NK-92 treated with Interleukin-12 subunit alpha and Interleukin-12 subunit beta, amount 100 ng/mL, for 24 hours (cell line): ENCODE measurements around the gene ANAPC16.
"Not testable (repeated sequence)": the region's sequence is repeated elsewhere in the genome, so short reads cannot be mapped to it uniquely, and the experiment has no call there.

ENCODE experiments used
- DNase-seq: peaks from one replicate; lab custom pipeline; 2025; lab: John Stamatoyannopoulos, UW

The ANAPC16 gene

DNA sequence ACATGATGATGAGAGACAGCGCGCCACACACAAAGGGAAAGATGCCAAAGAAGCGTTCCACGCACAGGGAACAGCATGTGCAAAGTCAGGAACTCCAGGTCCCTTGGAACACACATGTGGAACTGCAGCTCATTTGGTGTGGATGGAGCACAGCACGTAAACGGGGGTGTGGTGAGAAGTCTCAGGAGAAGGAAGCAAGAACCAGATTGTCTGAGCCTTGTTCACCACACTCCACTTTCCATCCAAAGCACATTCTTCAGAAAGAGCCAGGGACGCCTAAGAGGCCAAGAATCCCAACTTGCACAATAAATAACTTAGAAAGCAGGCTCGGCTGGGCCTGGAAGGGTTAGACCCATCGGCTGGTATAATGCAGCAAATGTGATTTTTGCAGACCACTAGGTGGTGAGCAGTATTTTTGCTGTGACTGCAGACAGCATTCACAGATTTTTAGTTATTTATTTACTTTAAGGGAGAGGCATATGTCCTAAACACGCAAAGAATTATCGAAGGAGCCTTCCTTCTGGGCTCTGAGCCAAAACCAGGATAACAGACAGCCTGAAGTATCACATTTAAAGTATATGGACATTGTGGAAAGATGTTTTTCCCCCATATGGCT, 28.1 kb downstream of the ANAPC16 start:
- no peak for DNase-seq

DNA sequence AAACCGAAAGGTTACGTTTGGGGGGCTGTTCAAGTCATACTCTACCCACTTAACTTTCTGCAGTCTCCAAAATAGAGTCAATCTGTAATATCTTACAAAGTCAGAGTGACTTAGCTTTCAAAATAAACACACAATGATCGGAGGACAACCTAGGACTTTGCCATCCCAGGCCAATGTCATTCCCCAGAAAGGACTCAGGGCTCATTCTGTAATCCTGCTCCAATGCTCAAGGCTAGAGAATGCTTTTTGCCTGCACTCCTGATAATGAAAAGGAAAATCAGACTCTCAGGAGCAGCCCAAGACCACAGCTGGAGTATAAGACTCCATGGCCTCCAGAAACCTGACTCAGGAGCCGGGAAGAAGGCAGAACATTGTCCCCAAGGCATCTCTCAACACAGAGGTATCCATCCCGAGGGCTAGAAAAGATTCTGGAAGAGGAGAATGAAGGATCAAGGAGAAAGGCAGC, 28.8 kb downstream of the ANAPC16 start:
- no peak for DNase-seq

DNA sequence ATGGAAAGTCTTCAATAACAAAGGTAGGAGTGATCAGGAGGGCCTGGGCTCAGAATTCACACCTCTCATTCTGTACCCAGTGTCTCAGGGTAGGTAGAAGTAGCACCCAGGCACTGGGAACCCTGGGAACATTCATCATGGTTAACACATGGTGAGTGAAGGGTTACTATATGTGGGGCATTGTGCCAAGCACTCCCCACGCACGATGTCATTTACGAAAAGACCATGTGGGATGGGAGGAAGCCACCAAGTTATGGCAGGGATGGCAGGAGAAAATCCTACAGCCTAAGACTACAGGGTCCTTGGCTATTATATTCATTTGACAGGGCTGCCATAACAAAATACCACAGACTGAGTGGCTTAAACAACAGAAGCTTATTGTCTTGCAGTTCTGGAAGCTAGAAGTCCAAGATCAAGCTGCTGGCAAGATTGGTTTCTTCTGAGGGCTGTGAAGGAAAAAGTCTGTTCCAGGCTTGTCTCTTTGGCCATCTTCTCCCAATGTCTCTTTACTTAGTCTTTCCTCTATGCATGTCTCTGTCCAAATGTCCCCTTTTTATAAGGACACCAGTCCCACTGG, 30.2 kb downstream of the ANAPC16 start:
- DNase-seq = no peak

DNA sequence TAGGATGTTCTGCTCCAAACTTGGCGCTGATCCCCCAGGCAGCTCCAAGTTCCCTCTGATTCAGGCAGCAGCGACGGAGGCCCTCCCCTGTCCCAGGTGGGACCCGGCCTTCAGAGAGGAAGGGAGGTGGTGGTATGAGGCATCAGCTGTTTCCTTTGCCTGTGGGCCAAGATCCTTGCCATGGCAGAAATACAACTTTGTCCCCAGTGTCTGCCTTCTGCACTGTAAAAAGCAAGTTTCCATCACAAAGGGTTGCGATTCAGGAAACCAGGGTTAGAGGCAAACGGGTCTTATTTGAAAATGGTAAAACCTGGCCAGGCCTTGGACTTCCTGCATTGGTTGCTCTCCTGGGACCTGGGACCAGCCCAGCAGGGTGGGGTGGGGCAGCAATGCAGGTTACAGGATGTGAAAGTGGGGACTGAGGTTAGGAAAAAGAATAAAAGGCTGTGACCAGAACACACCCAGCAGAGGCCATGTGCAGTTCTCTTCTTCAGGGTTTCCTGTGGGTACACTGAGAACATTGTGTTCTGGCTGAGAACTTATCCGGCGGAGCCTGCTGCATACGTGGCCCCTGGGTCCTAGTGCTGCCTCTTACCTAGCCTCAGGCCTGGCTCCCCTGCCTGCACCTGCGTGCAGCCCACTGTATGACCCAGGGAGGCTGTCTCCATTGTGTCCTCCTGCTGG, 32.8 kb downstream of the ANAPC16 start:
- peak; percentile 87 for DNase-seq

DNA sequence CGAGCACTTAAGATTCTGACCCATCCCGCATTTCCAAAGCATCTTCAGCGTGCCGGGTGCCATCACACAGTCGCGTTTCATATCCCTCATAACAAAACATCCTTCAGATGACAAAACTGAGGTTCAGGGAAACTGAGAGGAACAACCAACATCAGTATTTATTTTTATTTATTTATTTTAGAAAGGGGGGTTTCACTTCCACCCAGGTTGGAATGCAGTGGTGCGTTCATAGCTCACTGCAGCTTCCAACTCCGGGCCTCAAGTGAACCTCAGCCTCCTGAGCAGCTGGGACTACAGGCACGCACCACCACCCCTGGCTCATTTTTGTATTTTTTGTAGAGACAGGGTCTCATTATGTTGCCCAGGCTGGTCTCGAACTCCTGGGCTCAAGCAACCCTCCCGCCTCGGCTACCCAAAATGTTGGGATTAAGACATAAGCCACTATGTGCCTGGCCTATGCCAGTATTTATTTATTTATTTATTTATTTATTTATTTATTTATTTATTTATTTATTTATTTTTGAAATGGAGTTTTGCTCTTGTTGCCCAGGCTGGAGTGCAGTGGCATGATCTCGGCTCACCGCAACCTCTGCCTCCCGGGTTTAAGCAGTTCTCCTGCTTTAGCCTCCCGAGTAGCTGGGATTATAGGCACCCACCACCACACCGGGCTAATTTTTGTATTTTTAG, 33.5 kb downstream of the ANAPC16 start:
- DNase-seq = not testable (repeated sequence)

DNA sequence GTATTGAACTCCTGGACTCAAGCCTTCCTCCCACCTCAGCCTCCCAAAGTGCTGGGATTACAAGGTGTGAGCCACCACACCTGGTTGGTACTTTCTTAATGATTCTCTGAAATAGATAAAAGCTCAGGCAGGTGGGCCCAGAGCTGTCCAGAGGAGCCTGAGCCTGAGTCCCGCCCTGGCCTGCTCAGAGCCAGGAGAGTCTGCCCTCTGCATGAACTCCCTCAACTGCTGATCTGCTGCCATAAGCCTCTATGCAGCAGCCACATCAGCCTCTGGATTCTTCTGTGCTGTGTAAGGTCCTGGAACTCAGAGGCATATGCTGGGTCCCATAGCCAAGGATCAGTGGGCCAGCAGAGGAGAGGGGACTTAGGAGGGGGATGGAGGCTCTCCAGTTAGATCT, 34.9 kb downstream of the ANAPC16 start:
- DNase-seq = no peak

DNA sequence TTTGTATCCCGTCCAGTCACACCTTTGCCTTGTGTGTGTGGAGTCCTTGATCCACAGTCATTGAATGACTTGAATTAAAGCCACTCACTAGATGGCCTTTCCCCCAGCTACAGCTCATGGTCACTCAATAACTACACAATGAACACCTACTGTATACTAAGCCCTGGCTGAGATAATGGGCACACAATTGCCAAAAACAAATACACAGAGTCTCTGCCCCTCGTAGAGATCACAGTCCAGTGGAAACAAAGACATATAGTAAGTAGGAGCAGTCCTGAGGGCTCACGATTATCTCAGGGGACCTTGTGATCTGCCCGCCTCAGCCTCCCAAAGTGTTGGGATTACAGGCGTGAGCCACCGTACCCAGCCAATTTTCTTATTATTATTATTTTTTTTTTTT, 35.8 kb downstream of the ANAPC16 start:
- DNase-seq = no peak

DNA sequence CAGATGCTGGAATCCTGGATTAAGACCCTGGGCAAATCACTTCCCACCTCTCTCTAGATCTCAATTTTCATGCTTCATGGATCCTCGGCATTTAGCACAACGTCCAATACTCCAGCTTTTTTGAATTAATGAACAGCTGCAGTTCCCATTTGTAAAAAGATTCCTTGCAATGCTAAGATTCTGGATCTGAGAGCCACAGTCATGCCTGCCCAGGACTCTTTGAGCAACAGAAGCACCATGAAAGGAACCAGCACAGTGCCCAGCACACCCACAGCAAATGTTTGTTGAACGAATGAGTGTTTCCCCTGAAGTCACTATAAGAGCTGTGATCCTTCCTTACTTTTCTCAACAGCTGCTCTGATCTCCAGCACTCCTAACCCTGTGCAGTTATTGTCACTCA, 37.2 kb downstream of the ANAPC16 start:
- DNase-seq = no peak

DNA sequence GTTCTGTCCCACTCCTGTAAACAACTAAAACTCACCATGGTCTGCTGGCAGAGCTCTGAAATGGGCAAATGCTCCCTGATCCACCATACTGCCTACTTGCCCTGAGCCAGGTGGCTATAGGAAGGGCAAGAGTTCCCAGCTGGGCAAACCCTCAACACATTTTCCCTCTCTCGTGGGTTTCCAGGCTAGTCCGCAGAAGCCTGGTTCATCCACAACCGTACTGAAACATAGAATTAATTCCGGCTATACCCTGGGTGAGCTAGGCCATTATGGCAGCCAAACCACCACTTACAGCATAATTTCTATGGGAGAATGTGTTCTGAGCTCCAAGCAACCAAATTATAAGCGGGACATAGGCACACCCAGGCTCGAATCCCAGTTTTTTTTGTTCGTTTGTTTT, 37.8 kb downstream of the ANAPC16 start:
- DNase-seq = no peak

DNA sequence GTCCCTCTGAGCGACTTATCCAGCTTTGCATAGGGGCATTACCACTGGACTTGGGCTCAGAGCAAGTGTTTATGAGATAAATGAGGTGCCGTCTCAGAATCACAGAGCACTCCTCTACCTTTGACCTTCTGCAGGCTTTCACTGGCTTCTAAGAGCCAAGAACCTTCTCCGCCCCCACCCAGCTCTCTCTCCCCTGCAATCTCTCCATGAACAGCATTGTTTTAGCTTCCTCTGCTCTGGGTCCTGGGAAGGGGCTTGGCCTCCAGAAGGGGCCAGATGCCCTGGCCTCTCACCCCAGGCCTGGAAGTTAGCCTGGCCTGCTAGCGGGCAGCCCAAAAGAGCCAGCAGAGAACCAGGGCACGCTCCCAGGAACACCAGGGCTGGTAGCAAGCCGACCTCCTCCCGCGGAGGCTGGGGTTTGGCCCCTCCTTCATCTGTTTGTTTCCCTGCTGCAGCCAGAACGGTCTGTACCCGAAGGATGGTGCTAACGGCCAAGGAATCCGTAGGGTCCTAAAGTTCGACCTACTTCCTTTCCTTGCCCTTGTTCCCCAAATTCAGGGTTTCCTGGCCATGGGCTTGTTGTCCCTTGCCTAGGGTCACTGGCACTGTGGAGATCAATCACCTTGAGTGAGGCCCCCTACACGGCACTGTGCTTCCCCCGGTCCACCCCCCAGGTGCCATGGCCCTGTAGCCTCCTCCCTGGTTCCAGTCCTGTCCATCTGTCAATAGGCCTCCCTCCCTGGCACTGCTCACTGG, 39.2 kb downstream of the ANAPC16 start:
- DNase-seq = no peak

DNA sequence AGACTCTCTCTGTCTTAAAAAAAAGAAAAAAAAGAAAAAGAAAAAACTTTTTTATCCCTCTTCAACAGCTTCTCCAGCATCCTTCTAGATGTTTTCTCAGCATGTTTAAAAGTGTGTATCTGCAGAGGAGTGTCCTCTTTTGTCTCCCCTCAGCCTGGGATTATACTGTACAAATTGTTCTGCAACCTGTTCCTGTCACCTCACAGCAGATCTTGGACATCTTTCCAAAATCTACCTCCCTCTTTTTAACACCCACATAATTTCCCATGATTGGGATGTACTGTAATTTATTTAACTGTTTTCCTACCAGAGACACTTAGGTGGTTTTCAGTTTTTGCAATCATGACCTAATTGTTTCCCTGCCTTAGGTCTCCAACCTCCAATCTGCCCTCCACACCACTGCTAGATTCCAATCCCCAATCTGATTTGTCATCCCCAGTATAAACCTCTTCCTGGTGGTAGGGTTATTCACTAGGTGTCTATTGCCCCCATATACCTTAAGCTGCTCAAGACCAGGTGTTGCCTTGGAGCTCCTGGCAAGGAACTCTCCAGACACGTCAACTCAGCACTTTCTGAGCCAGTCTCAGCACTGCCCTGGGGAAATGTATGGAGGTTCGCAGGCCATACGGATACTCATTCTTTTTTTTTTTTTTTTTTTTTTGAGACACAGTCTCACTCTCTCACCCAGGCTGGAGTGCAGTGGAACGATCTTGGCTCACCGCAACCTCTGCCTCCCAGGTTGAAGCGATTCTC, 40.3 kb downstream of the ANAPC16 start:
- DNase-seq = no peak

DNA sequence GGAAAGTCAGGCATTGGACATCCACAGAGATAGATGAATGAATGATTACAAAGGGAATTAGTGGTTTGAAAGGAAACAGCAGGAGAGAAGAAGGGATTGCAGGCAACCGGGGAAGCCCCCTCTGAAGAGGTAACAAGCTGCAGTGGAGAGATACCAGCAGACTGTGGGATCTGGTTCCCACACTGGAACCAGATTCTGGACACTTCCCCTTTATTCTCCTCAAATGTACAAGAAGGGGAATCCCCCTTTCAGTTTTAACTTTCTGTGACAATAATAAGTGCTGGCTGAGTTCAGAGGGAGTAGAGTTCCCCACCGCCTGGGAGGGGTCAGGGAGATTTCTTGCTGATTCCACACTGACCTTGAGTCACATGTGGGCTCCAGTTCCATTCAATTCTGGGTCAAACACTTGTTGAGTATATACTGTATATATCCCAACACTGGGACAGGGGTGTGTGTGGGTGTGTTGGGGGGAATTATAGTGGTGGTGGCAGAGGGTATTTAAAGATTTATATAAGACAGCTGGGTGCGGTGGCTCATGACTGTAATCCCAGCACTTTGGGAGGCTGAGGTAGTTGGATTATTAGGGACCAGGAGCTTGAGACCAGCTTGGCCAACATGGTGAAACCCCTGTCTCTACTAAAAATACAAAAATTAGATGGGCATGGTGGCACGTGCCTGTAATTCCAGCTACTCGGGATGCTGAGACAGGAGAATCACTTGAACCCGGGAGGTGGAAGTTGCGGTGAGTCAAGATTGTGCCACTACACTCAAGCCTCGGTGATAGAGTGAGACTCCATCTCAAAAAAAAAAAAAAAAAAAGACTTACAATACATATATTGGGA, 41.5 kb downstream of the ANAPC16 start:
- DNase-seq = no peak

DNA sequence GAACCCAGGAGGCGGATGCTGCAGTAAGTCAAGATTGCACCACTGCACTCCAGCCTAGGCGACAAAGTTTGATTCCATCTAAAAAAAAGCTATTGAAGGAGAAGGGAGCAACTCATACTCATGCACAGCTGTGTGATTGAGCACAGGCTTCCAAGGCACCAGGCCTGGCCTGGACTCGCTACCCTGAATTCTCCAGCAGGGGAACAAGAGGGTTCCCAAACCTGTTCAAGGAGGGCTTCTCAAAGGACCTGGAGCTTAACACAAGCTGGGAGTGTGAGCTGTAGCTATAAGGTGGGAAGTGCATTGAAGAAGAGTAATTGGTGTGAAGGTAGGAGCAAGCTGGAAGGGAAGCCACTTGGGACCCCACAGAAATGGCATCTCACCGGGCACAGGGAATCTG, 42.8 kb downstream of the ANAPC16 start:
- no peak for DNase-seq

DNA sequence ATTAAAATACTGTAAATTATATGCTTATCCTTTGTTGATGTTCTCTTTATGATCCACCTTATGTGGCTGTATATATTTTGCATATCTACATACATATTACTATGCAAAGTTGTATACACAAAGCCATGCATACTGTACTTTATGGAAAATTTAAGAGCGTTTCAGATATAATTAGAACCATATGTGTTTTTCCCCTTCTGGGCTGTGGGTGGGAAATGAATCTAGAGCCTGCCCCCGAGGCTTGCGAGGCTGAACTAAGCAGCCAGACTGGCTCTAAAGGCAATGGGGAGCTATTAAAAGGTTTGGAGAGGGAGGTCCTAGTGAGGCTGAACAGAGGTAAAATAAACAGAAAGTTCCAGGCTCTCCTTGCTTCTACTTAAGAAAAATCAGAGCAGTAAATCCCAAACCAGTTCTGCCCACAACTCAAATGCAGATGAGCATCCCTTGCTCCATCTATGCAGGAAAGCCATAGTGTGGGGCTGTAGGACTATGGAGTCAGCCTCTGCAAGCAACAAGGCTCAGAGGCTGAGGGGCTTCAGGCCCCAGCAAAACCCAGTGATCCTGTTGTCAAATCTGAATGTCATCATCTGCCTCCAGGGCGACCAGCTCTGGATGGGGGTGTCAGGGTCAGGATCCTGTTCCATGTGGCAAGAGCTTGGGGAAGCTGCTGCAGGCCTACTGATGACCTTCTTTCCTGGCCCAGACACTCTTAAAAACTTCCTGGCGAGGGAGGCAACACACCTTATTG, 43.9 kb downstream of the ANAPC16 start:
- DNase-seq = no peak

DNA sequence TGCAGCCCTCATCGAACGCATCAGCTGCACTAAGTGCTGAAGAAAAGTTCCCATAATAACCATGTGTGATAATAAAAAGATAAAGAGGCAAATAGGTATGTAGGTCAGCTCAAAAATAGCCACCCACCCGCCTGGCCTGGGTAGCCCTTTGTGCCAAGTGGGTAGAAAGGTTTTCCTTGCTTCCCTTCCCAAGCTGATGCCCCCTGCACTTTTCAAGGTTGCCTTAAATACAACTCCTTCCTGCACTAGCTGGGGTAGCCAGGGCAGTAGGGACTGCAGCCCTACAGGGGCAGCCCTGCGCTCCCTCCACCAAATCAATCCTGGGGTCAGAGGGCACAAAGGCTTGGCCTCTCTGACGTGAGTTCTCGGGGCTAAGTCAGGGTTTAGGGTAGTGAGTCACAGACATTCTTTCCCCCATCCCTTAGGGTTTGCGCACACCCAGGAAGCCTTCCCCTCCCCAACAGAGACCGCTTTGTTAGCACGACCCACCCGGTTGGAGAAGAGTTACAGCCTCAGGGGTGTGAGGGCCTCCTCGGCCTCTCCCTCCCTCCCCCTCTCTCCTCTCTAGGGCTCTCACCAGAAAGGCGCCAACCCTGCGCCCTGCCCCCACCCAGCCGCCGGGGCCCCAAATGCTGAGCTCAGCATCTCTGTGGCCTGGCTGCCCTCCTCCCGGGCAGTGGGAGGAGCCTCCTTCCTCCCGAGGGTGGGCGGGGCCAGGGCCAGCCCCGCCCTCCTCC, 44.6 kb downstream of the ANAPC16 start:
- peak; percentile 96 for DNase-seq

DNA sequence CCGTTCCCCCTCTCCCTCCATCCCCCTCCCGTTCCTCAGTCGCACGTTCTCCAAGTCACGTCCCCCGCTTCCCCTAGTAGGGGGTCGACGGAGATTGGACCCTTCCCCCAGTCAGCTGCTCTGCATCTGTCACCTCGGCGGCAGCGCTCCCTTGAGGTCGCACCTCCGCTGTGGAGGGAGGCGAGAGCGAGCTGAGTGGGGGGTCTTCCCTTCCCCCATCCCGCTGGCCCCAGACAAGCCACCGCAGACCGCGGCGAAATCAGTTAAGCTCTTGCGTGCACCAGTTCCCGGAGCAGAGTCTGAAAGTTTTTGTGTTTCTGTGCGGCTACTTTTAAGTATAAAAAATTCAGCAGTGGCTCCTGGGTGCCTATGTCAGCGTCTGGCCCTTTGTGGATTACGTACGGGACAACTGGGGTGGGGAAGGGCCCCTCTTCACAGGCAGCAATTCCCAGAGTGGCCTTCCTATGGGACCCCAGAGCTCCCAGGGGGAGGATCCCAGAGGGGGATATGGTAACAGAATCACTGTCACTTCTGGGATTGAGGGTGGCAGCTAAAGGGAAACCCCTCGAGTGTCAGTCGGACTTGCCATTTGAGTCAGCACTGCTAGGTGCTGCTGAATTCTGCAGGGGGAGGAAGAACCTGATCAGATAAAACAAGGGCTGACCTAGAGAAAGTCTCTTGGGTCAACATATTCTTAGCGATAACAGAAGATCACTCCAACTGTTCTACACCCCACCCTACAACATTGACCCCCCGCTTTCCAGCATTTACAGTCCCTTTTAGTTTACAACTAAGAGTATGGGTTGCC, 45.4 kb downstream of the ANAPC16 start:
- DNase-seq = peak; percentile 63

DNA sequence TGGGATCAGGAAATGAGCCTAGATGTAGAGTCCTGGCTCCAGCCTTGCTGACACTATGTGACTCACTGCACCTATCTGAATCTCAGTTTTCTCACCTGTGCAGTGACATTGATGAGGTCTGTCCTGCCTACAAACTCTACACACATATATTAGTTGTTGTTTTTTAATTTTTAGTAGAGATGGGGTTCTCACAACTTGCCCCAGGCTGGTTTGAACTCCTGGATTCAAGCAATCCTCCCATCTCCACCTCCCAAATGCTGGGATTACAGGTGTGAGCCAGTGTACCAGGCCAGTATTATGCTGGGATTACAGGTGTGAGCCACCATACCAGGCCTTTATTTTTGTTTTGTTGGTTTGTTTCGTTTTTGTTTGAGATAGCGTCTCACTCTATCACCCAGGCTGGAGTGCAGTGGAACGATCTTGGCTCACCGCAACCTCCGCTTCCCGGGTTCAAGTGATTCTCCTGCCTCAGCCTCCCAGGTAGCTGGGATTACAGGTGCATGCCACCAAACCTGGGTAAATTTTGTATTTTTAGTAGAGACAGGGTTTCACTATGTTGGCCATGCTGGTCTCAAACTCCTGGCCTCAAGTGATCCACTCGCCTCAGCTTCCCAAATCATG, 46.1 kb downstream of the ANAPC16 start:
- DNase-seq = no peak
